Activated gamma-delta T cell treated with Interleukin-2 at 50 U/mL for 16 hours (primary cell): ENCODE results near the gene SIRPG.
"Not testable (repeated sequence)": the region's sequence is repeated elsewhere in the genome, so short reads cannot be mapped to it uniquely, and the experiment has no call there.

Experiments
- DNase-seq: peaks from one replicate; pipeline ENCODE4 v3.0.0-alpha.2; 2020

SIRPG gene

DNA sequence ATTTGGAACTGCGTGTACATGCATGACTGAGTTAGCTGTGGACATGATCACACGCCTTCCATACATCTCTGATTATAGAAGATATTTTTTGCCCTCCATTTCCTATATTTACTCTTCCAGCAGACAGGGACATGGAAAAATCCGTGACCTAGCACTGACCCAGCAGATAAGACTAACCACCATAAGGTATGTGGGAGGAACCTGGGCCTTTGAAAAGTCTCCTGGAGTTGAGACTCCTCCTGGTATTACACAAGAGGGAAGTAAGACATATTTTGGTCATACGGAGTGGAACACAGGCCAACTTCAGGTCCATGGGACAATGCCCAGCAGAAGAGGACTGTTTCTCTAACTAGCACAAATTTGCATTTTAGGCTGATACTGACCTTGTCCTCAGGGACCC lies 24.0 kb downstream of the SIRPG start:
- no peak for DNase-seq

DNA sequence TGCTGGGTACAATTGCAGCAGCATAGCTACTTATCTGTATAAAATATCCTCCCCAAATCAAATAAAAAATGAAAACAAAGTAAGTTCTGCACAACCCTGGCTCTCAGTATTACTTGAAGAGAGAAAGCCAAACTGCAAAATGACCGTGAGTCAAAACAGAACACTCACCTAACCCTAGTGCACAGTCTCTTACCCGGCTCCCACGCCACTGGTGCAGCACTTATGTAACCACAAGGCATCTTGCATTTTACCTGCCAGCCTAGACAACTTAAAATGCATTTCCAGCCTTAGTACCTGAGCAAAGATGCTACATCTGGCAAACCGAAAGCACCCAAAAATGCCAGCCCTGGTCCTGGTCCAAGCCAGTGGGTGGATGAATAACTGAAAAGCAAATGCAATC lies 25.4 kb downstream of the SIRPG start:
- no peak for DNase-seq

DNA sequence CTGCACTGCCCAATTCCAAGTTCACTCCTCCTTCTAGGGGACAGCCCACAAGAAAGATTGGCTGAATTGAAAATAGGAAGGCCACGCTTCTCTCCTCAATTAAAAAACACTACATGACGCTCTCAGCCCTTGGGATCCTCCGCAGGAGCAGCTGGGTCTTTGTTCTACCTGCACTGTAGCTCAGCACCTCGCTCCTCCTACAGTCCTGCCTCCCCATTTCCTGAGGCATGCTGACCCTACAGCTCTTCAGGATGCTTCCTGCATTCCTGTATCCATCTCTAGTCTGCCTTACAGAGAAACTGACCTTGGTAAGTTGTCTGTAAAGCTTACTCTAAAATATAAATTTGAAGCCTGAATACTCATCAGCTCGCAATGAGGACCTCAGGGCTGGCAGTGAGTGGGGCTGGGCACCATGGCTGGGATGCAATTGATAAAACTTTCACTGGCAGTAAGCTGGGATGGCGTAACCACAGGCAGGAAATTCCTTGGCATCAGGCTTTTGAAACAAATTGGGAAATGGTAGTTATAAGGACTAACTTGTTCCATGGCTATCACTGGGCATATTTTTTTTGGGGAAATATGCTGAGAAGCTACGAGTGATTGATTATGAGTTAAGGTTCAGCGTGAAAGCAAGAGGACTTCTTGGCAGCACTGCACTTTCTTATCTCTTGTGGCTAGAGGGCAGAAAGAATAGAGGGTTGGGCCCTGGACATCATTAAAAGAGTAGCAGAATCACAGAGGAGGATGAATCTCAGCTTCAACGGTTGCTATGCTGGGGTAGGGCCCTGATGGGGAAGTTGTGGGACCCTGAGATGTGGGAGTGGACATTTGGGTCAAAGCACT lies 26.0 kb downstream of the SIRPG start:
- DNase-seq: no peak

DNA sequence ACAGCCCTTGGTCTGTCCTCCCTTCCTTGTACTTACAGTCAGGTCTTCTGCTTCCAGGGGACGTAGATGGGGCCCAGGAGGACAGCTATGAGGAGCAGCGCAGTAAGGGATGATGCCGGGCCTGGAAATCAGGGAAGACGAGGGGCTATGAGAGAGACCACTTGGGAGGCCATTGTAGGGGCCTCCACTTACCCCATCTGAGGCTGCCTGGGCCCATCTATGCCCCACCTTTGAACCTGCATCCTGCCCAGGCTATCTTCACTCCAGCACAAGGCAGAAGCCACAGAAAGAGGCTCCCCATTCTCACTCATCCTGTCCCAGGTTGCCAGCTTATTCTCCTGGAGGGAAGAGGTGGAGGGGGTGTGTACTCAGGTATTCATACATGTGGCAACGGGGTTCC lies 27.4 kb downstream of the SIRPG start:
- DNase-seq: no peak

DNA sequence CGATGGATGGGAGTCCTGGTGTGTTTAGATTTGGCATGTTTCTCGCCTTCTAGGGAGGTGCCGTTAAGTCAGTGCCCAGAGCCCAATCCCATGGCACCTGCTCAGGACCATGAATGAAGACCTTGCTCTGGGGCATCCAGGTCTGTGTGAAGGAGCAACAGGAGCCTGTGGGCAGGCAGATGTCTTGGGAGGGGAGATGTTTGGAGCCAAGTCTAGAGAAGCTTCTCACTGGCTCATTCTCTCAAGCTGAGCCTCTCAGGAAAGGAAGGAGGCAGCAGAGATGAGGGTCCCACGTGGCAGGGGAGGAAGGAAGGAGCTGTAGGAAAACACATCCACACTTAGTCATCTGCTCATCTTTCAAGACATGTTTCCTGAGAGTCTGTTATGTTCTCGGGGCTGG lies 28.3 kb downstream of the SIRPG start:
- no peak for DNase-seq

DNA sequence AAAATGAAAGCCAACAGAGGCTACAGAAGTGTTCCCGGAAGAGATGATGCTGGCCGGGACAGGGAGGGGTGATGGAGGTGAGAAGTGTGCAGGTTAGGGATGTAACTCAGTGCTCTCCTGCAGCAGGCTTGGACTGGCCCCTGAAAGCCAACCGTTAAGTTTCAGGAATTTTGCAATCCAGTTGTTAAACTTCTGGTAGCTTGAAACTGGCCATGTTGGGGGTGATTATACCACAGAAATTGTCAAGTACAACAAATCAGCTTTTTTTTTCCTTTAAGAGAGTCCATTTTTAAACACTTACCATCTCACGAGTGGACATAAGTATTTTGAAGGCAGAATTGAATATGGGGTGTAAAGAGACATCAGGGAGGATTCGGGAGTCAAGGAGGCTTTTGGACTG lies 29.0 kb downstream of the SIRPG start:
- no peak for DNase-seq

DNA sequence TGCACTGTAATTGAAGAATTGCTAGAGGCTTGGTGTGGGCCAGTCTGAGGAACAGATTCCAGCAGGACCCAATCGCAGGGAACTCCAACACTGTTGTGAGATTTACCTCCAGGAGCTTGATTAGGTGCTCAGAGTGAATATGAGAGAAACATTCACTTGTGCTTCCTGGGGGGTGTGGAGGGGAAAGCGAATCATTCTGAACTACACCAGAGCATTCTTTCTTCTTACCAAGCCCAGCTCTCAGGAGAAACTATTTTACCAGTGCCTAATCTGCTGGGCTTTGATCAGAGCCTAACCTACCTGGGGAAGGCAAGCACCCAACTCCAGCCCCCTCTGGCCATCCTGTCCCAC lies 30.4 kb downstream of the SIRPG start:
- no peak for DNase-seq

DNA sequence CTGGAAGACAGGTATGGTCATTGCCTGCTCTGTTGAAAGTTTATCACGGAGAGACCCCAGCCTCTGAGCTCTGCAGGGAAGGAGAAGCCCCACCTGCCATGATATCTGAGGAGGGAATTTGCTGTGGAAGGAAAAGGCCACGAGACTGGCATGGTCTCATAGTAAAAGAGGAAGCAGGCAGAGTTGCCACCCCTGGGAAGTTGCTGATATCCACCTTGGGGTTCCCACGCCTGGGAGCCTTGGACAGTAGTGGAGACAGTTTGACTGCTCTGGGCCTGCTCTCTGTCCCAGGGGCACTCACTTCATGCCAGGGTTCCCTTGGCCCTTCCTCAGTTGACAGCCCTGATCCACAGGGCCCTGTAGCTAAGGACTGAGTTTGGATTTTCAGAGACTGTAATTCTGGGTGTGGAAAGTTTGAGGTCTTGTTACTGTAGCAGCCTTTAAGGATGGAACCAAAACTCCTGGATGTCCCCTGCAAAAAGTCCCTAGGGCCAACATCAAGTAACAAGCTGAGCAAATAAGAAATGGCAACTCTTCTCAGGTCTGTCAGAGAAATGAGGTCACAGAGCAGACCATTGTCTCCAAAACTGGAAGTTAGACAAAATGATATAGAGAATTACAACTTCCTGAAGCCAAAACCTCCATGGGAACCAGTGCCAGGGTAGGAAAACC lies 30.9 kb downstream of the SIRPG start:
- DNase-seq: no peak

DNA sequence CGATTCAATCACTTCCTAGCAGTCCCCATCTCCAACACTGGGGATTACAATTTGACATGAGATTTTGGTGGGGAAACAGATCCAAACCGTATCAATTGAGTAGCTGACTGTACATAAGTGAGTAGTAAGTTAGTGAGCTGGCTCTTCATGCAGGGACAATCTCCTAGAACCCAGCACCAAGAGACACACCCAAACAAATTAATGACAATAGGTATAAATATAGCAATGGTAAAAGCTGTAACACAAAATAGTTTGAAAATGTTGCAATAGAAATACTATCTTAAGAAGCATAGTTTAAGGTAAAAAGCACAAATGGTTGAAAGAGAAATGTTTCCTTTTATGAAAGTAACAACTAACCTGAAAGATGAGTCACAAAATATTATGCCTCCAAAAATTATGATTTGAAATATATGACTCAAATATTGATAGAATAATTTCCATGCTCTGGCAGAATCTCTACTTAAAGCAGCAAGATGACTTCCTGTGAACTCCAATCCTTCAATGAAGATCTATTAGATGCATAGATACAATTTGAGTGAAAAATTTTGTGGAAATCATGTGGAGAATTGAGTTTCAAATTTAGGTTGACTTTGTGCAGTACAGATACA lies 32.4 kb downstream of the SIRPG start:
- no peak for DNase-seq

DNA sequence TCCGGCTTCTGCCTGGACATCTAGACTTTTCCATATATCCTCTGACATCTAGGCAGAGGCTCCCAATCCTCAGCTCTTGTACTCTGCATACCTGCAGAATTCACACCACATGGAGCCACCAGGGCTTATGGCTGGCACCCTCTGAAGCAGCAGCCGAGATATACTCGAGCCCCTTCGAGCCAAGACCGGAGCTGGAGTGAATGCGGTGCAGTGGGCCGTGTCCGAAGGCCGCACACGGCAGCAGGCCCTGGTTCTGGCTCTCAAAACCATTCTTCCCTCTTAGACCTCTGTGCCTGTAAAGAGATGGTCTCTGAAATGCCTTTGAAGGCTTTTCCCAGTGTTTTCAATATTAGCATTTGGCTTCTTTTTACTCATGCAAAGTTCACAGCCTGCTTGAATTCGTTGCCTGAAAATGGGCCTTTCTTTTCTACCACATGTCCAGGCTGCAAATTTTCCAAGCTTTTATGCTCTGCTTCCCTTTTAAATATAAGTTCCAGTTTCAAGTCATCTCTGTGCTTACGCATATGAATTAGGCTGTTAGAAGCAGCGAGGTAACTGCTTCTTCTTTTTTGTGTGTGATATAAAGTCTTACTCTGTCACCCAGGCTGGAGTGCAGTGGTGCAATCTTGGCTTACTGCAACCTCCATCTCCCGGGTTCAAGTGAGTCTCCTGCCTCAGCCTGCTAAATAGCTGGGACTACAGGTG lies 33.9 kb downstream of the SIRPG start:
- no peak for DNase-seq

DNA sequence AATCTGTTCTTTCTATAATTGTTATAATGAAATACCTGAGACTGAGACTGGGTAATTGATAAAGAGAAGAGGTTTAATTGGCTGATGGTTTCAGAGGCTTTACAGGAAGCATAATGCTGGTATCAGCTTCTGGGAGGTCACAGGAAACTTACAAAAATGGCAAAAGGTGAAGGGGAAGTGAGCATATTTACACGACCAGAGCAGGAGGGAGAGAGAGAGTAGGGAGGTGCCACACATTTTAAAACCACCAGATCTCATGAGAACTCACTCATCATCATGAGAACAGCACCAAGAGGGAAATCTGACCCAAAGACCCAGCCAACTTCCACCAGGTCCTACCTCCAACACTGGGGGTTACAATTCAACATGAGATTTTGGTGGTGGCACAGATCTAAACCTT lies 35.1 kb downstream of the SIRPG start:
- no peak for DNase-seq

DNA sequence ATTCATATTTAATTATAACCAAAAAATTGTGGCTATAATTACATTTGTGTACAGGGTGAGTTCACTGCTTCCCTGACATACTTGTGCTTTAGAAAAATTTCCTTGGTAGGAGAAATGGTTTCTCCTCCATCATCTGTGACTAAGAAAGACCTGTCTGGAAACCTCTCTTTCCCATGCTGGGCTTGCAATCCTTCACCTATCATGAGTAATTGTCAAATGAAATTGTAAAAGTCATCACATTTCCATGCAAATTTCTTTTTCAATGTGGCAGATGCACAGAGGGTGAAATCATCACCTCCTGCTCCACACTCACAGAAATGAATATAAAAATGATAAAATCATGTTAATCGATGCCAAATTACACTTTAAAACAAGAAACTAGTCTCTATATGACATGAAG lies 36.3 kb downstream of the SIRPG start:
- no peak for DNase-seq

DNA sequence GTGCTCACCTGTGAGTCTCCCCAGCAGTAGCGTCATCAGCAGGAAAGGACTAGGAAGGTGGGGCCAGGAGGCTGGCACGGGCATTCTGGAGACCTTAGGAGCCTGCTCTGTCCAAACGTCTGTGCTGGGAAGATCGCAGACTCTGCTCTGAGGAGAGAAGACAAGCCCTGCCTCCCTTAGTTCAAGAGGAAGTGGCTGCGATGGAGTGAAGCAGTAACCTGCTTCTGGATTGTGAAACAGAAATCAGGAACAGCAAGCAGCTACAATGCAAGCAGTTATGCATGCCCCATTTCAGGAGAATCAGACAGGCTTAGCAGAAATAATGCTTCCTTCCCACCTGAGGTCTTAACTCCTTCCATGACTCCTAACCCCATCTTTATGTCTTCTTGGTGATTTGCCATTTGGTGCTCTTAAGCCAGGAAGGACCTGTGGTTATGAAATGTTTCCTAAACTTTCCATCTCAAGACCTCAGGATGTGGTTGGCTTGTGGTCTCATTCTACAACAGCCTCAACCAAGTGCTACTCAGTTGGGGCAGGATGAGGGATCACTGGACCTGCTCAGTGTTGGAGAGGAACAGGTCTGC lies 37.6 kb downstream of the SIRPG start, which contains the start of gene SIRPB1:
TSS of gene SIRPB1 (minus strand) at position 149 of the 584 bp plus-strand sequence. CDS start at position 84, 65 bp downstream.
- no peak for DNase-seq

DNA sequence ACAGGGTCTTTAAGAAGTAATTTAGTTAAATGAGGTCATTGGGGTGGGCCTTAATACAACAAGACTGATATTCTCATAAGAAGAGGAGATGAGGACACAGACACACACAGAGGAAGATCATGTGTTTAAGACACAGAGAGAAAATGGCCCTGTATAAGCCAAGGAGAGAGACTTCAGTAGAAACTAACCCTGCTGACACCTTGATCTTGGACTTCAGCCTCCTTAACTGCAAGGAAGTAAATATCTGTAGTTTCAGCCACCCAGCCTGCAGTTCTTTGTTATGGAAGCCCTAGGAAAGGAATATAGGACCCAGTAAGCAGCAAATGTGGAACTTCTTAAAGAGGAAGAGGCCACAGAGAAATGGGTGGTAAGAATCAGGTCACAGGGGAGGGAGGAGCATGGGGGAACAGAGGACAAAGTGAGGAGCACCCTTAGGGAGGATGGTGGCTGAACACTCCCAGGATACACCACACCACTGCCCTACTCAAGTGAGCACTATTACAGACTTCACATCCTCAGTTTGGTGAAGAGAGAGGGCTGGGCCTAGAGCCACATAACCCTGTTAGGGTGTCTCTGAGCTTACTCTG lies 38.5 kb downstream of the SIRPG start:
- no peak for DNase-seq

DNA sequence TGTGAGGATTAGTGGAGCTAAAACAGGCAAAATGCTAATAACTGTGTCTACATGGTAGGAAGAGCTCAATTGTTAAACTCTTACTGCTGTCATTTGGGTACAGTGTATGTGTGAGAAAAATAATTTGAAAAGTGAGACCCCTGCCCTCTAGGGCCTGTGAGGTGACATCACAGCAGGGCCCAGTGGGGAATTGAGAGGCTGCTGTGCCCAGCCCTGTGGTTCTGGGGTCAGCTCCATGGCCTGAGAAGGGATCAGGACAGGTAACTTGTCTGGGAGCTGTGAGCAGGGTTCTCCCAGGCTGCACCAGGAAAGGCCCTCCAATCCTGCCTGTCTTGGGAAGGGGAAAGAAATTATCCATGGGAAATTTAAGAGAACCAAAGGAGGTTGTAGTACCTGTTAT lies 39.1 kb downstream of the SIRPG start:
- no peak for DNase-seq

DNA sequence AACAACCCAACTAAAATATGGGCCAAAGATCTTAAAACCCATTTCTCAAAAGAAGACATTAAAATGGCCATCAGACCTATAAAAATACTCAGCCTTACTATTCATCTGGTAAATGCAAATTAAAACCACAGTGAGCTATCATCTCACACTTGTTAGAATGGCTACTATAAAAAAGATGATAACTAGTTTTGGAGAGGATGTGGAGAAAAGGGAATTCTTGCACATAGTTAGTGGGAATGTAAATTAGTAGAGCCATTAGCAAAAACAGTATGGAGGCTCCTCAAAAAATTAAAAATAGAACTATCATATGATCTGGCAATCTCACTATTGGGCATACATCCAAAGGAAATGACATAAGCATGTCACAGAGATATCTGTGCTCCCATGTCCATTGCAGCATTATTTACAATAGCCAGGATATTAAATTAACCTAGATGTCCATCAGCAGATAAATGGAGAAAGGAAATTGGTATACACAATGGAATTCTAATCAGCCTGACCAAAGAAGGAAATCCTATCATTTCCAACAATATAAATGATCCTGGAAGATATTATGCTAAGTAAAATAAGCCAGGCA lies 40.6 kb downstream of the SIRPG start:
- no peak for DNase-seq

DNA sequence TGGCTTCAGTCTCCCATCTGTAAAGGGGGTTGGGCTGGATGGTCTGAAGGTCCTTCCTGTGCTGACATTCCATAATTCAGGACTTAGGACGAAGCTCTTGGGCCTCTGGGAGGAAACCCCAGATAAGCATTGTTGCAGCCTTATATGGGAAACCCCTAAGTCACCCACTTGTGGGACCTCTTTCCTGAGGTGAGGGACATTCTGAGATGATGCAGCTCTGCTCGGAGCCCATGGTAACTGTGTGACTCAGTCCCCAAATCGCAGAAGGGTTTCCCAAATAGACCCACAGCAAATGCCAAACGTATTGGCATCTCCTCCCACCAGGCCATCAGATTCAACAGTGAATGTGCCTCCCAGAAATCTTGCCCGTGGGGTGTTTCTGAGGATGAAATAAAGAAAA lies 47.2 kb downstream of the SIRPG start:
- not testable (repeated sequence) for DNase-seq

DNA sequence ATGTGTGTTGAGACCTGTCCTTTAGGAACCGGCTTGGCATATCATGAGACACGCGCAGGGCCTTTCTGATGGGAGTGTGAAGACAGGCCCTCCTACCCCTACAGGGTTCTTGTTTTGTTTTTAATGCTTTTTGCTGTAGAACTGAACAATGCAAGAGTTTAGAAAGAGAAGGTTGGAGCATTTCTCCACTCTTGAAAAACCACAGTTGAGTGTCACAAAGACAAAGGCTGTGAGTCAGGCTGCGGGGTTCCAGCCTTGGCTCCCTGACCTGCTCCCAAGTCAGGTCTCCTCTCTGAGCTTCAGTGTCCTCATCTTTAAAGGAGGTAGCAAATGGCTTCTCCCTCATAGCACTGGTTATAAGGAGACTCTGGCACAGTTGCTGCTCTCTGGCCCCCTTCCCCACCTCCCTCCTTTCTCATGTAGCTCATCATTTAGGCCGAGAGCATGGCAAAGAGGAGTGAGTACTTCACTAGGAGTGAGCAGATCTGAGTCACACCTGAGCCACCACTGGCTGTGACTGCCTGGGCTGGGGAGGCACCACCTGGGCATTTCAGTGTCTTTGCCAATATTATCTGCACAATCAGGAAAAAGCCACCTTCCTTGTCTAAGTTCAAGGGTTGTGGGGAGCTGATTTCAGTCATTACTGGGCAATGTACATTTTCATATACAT lies 48.8 kb downstream of the SIRPG start:
- DNase-seq: not testable (repeated sequence)

DNA sequence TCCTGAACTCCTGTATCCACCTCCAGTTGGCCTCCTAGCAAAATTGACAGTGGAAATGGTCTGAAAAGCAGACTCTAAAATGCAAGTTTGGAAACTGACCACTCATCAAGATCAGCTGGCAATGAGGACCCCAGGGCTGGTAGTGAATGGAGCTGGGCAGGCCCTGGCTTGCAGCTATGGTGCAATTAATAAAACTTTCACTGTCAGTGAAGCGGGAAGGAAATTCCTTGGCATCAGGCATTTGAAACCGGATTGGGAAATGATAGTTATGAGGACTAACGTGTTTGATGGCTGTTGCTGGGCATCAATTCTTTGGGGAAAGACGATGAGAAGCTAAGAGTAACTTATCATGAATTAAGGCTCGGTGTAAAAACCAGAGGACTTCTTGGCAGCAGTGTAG lies 56.8 kb downstream of the SIRPG start:
- no peak for DNase-seq

DNA sequence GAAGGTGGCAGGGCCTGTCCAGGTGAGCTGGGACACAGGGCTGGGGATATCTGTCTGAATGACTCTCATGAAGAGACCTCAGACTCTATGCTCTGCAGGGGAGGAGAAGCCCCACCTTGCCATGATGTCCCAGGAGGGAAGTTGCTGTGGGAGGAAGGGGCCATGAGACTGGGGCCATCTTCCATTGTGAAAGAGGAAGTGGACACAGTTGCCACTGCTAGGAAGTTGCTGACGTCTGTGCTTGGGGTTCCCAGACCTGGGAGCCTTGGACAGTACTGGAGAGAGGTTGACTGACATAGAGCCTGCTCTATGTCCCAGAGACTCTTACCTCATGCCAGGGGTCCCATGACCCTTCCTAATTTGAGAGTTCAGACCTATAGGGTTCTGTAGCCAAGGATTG lies 62.2 kb downstream of the SIRPG start:
- DNase-seq: no peak

DNA sequence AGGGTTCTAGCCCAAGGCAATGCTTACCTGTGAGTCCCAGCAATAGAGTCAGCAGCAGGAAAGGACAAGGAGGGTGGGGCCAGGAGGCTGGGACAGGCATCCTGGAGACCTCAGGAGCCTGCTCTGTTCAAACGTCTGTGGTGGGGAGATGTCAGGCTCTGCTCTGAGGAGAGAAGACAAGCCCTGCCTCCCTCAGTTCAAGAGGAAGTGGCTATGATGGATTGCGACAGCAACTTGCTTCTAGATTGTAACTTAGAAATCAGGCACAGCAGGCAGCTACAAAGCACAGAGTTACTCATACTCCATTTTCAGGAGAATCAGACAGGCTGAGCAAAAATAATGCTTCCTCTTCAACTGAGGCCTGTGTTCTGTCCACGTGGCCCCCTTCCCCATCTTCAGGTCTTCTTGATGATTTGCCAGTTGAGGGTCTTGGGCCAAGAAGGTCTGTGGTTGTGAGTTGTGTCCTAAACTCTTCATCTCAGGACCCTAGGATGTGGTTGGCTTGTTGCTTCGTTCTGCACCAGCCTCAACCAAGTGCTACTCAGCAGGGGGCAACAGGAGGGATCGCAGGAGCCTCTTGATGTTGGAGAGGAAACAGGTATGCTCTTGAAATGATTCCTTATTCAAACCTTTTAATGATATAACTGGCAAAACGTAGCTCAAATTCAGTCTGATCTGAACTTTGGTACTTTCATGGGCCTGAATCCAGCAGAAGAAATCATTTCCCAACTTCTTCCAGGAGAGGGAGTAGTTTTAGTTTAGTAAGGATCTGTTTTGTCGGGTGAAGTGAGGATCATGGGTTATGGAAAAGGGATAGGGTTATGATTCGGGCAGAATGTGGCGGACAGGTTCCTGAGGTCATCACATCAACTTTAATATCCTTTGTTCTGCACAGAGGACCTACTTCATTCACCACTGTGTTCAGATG lies 68.8 kb downstream of the SIRPG start:
- DNase-seq: no peak
